Sciatic nerve (tissue), 2 donors: ENCODE measurements around the gene MXD3. TPM values are rescaled to one million over a fixed set of nuclear protein-coding genes. Genes with fewer than 3 reads are reported as not detected.
A peak's percentile ranks its signal among the peaks of the same experiment; 100 is the strongest.
"Not testable (repeated sequence)": the region's sequence is repeated elsewhere in the genome, so short reads cannot be mapped to it uniquely, and the experiment has no call there.

Experiments
- ATAC-seq: fragments of 200-7000 bp; cut with Tn5 transposase; one replicate; pipeline ENCODE4 v1.9.1; 2020; ENCODE audit warnings: mild to moderate bottlenecking, moderate library complexity
- DNase-seq: peaks from one replicate; pipeline ENCODE4 v3.0.0-alpha.2; 2020; ENCODE audit warnings: low spot score
- intact Hi-C: fragments of 100-400 bp; cut with DNase I; formaldehyde crosslinking; loops from one replicate; pipeline ENCODE4 v1.14.2; 2022
- total RNA-seq: library from RNA; stranded (reverse); fragmentation: NEBNext Ultra II Directional; extraction: Animal tissue kit (Norgen Biotek cat#: 25700); gene quantifications from one replicate; pipeline ENCODE4 v1.2.1, GENCODE V29; 2021
- donor health status: DM: no; HTN: no; CAD: no.
- donor health status: DM: no; HTN: no; CAD: no.

MXD3 gene
- total RNA-seq, 1 donor from 2014 or later = 9.9 TPM

DNA sequence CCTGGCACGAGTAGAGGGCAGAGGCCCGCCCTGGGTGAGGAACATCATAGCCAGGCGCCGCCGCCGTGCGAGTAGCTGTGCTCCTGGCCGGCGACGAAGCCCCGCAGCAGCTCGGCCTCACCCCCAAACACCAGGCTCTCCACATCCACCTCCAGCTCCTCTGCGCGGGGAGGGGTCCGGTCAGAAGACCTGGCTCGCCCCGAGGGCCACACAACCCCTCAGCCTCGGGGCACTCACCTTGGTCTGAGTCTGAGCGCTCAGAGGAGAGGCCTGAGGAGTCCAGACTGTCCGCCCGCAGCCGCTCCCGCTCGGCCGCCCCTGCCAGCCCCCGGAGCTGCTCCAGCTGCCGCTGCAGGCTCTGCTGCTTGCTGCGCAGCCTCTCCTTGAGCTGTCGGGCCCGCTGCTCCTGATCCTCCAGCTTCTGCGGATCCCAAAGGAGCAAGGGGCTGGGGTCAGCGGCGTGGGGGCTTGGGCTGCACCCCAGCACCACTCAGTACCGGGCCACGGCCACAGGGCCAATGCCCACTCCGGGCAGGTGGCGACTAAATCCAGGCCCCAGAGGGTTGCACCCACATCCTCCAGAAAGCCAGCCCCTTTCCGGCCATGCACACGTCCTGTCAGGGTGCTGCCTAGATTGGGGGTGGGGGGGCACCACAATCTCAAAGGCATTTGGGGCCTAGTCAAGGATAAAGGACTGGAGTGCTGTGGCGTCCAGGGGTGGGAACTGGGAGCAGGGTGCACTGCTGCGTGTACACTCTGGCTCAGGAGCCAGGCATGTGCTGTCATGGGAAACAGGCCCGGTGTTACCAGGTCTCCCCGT is 3.9 kb downstream of the MXD3 start:
- ATAC-seq = no peak
- intact Hi-C loops = no loop called here

DNA sequence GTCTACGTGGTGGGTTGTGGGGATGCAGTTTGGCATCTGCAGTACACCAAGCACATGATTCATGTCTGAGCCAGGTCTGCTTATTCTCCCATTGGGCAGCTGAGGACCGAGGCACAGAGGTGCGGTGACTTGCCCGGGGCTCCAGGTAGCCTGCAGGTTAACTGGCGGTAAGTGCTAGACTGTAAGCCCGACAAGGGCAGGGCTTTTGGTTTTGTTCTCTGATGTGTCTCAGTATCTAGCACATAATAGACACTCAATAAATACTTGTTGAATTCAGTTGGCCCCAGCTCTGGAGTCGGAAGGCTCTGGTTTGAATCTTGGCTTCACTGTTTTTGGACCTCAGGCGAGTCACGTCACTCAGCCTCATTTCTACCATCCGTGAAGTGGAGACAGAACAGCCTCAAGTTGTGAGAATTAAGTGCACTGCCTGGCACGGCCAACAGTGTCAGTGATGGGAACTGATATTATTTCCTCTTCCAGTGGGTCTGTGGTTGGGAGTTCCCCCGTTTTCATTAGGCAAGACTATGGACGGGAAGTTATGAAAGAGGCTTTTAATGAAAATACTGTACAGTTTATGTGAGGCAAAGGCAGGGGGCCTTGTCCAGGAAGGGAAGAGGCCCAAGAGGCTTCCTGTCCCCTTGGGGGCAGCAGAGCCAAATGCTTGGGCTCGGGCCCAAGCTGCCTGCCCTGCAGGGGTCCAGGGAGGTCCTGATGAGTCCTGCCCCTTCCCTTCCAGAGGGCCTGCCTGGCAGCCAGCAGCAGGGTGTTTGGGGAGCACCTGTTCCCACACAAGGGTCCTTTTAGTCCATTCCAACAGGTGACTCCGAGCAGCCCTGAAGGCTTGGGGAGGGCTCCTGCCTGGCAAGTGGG is 4.8 kb downstream of the MXD3 start:
- no peak for DNase-seq
- no peak for ATAC-seq
- intact Hi-C loops = no loop called here

More for the DNA sequence above, 3.9 kb downstream of the MXD3 start:
- DNase-seq = no peak

DNA sequence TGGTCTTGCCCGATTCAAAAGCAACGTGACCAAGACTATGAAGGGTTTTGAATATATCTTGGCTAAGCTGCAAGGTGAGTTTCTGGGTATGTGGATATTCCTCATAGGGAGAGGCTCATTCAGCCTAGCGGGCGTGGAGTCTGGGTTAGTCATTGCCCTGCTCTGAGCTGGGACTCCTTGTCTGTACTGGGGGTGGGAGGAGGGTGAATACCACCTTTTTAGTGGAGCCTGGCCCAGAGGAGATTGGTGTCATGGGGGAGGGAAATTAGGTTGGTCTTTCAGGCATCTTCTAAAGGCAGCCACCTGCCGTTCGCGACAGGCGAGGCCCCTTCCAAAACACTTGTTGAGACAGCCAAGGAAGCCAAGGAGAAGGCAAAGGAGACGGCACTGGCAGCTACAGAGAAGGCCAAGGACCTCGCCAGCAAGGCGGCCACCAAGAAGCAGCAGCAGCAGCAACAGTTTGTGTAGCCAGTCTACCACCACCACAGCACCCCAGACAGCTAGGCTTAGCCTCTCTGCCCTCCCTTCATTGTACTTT is 5.5 kb downstream of the MXD3 start:
- ATAC-seq, intact Hi-C loops, DNase-seq: not testable (repeated sequence)

DNA sequence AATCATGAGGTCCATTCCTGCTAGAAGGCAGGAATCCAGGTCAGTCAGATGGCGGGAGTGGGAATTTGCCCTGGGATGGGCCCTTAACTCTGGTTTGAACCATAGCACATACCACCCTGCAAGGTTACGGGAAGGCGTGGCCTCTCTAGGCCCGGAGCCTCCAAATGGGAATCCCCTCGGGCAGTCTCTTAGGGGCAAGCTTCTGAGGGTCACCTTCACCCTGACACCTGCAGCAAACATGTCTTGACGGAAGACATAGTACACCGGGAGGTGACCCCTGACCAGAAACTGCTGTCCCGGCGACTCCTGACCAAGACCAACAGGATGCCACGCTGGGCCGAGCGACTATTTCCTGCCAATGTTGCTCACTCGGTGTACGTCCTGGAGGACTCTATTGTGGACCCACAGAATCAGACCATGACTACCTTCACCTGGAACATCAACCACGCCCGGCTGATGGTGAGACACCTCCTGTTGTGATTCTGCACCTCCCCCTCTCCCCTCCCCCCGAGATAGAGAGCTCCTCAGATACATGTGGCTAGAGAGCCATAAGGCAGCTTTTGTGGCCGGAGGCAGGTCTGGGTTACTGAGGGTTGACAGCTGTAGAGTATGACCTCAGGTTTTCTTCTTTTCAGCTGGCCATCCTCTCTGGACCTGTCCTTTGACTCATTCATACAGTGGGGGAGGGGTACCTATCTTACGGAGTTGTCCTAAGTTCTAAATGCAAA is 7.1 kb downstream of the MXD3 start:
- ATAC-seq = no peak
- intact Hi-C loops = loop anchor here (5.0 kb wide), 1 partner anchor 177 kb away; no protein-coding TSS in a partner anchor
- no peak for DNase-seq

DNA sequence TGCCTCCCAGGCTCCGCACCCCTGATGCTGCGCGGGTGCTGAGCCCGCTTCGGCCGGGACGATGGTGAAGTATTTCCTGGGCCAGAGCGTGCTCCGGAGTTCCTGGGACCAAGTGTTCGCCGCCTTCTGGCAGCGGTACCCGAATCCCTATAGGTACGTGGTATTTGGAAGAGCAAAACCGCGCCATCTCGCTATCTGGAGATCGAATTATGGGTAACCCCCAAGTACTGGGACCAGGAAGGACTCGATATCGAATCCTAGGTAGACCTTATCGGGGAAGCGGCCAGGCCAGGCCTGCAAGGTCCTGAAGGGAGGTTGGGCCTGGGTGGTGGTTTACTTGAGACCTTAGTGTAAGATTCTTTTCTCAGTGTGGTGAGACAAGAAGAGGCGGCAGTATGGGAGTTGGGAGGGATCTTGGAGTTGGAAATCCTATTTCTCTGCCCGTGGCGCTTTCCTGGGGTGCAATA is 7.7 kb downstream of the MXD3 start:
- intact Hi-C loops = loop anchor here (5.0 kb wide), 1 partner anchor 177 kb away; no protein-coding TSS in a partner anchor
- DNase-seq (no peak), ATAC-seq (no peak)

GRCh38 chr5:177303121-177303924 is 8.4 kb downstream of the MXD3 start, which contains the start of the genes PRELID1 and RAB24:
Gene PRELID1 (plus strand): TSS chr5:177303799. CDS start chr5:177303986, 187 bp downstream.
Gene RAB24 (minus strand): TSS chr5:177303719. CDS start chr5:177303288, 431 bp downstream.
- intact Hi-C loops = loop anchor here (5.0 kb wide), 1 partner anchor 176 kb away; no protein-coding TSS in a partner anchor
- ATAC-seq (peak; percentile 89), DNase-seq (peak; percentile 94)

- intact Hi-C loops = loop anchor here (5.0 kb wide), 1 partner anchor 175 kb away; no protein-coding TSS in a partner anchor
- no peak for ATAC-seq
- no peak for DNase-seq
Measured at GRCh38 chr5:177302354-177303110, 9.2 kb downstream of the MXD3 start.

GRCh38 chr5:177301503-177302165 is 10.1 kb downstream of the MXD3 start:
- DNase-seq (no peak), ATAC-seq (no peak)
- intact Hi-C loops = loop anchor here (5.0 kb wide), 1 partner anchor 174 kb away; no protein-coding TSS in a partner anchor

- intact Hi-C loops = loop anchor here (5.0 kb wide), 1 partner anchor 174 kb away; no protein-coding TSS in a partner anchor
- no peak for DNase-seq
- no peak for ATAC-seq
Measured at GRCh38 chr5:177300951-177301350, 10.7 kb downstream of the MXD3 start.

GRCh38 chr5:177300236-177300880 is 11.3 kb downstream of the MXD3 start:
- no peak for DNase-seq
- peak; percentile 65 for ATAC-seq
- intact Hi-C loops = loop anchor here (5.0 kb wide), 1 partner anchor 173 kb away; no protein-coding TSS in a partner anchor

DNA sequence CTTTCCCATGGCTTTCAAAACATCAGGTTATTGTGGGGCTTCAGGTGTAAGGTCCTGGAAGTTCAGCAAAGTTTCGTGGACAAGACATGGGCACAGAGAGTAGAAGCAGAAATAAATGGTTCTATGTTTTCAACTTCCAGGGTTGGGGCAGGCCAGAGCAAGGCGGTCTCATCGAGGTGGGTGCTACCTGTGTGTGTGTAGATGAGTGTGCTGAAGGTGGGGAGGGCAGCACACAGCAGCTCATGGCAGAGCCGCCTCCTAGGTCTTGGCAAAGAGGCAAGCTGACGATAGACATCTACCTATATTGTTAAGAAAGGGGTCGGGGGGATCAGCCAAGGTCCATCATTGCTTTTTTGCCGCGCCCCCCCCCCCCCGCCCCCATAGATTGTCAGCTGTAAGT is 12.0 kb downstream of the MXD3 start:
- DNase-seq (no peak), ATAC-seq (no peak)
- intact Hi-C loops = loop anchor here (5.0 kb wide), 1 partner anchor 172 kb away; no protein-coding TSS in a partner anchor

GRCh38 chr5:177297922-177298321 is 13.8 kb downstream of the MXD3 start:
- intact Hi-C loops = no loop called here
- ATAC-seq = no peak
- DNase-seq = no peak

GRCh38 chr5:177296581-177296980 is 15.1 kb downstream of the MXD3 start:
- intact Hi-C loops = no loop called here
- ATAC-seq (no peak), DNase-seq (no peak)

DNA sequence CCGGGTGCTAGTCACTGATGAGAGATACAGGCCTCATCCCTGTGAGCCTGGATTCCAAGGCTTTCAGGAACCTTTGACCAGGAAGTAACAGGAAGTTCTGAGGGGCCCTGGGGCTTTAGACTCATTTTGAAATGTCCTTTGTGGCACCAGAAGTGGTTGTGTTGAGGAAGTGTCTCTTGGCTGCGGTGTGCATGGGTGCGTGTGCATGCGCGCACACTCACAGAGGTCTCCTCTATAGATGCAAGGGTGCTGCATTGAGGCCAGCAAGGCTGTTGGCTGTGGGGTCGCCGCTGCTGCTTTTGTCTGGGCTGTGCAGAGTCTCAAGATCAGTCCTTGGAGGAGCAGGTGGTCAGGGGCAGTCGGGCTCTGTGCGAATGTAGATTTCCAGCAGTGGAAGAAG is 15.8 kb downstream of the MXD3 start:
- ATAC-seq = no peak
- intact Hi-C loops = no loop called here
- DNase-seq = no peak

GRCh38 chr5:177294632-177295031 is 17.1 kb downstream of the MXD3 start:
- no peak for DNase-seq
- intact Hi-C loops = no loop called here
- ATAC-seq = no peak
